Prostate gland (tissue), 2 donors: ENCODE results near the gene SARNP.

ENCODE experiments used
- CTCF ChIP-seq, 4 experiments: fragments of 200-600 bp in 2 of 4; fragments of 450-650 bp in 2 of 4; sonication (generic) in 2 of 4; IDR thresholded peaks; 1 replicate in 3 of 4; 2 replicates in 1 of 4; pipeline ENCODE4 v1.5.1; 2016 to 2019; ENCODE audit warnings: antibody characterized with exemption in 4 of 4, mild to moderate bottlenecking in 2 of 4, moderate library complexity in 2 of 4
- POLR2A ChIP-seq: fragments of 450-650 bp; IDR thresholded peaks from one replicate; pipeline ENCODE4 v1.6.1; 2016; ENCODE audit warnings: antibody characterized with exemption, mild to moderate bottlenecking
- POLR2AphosphoS5 ChIP-seq: sonication (generic); formaldehyde crosslinking; IDR thresholded peaks from one replicate; pipeline ENCODE4 v1.6.1; 2017; ENCODE audit warnings: antibody characterized with exemption

- TF ChIP-seq CTCF (IDR thresholded peaks at IDR 0.05): no peak
- TF ChIP-seq POLR2A: no peak
- TF ChIP-seq POLR2AphosphoS5: no peak
Measured at GRCh38 chr12:55717011-55718007, 100.2 kb downstream of the SARNP start.
